ENCODE data around the gene BBS2.

The BBS2 gene, protein sequence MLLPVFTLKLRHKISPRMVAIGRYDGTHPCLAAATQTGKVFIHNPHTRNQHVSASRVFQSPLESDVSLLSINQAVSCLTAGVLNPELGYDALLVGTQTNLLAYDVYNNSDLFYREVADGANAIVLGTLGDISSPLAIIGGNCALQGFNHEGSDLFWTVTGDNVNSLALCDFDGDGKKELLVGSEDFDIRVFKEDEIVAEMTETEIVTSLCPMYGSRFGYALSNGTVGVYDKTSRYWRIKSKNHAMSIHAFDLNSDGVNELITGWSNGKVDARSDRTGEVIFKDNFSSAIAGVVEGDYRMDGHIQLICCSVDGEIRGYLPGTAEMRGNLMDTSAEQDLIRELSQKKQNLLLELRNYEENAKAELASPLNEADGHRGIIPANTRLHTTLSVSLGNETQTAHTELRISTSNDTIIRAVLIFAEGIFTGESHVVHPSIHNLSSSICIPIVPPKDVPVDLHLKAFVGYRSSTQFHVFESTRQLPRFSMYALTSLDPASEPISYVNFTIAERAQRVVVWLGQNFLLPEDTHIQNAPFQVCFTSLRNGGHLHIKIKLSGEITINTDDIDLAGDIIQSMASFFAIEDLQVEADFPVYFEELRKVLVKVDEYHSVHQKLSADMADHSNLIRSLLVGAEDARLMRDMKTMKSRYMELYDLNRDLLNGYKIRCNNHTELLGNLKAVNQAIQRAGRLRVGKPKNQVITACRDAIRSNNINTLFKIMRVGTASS

DNA sequence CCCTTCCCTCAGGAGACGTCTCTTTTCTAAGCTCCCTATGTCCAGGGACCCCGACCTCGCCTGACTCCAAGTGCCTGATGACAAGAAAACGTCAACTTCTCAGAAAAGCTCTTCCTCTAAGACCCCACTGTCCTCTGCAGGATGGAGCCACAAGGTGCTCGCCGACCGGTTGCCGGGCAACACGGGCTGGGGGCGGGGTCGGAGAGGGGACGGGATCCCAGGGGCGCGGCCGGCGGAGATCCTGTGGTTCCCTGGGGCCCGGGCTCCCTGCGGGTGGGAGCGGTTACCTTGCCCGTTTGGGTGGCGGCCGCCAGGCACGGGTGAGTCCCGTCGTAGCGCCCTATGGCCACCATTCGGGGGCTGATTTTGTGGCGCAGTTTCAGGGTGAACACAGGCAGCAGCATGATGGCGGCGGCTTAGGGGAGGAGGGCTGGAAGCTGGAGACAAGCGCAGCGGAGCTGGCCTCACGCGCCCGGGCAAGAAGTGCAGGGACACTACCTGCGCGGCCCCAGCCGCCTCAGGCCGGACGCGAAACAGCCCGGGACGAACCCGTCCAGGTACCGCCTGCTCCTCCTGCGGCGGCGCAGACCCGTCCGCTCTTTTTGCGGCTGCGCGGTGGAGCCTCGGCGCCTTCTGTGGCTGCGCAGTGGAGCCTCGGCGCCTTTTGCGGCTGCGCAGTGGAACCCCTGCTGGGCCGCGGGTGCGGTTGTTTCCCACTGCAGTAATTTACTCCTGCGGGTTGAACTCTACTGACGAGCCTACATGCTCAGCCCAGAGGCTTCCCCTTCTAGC, at the start of gene BBS2:
Gene BBS2 (minus strand): TSS at position 566 of the 792 bp plus-strand sequence. CDS start 162 bp downstream, at position 404.
- DNase-seq: peak; percentile 66

DNA sequence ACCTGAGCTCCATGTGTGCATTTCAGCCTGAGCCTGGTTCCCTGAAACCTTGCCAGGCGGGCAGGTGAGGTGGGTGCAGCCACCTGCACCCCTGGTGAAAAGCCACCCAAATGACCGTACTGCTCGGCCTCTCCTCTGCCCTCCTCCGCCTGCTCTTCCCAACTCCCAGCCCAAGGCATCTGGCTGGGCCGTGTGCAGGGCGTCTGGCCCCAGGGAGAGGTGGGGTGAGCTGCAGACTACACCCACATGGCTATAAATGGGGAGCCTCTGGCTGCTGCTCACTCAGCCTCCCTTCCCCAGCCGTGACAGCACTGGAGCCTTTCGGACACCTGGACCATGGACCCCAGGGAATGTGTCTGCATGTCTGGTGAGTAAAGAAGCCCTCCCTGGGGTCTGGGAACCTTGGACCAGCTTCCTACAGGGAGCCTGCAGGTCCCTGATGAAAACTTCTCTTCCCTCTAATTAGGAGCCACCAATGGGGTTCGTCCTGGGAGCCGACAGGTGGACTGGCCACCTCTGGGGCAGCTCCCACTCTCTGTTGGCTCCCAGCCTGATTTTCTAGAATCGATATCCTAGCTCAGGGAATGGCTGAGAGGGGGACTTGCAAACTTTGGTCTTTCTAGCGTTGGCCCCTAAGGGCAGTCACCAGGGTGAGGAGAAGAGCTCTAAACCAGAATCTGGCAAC, 45.1 kb upstream of the BBS2 start, which contains the start of gene MT4:
Gene MT4 (plus strand): TSS at position 281 of the 685 bp plus-strand sequence. CDS start 56 bp downstream, at position 337.
- no peak for DNase-seq

DNA sequence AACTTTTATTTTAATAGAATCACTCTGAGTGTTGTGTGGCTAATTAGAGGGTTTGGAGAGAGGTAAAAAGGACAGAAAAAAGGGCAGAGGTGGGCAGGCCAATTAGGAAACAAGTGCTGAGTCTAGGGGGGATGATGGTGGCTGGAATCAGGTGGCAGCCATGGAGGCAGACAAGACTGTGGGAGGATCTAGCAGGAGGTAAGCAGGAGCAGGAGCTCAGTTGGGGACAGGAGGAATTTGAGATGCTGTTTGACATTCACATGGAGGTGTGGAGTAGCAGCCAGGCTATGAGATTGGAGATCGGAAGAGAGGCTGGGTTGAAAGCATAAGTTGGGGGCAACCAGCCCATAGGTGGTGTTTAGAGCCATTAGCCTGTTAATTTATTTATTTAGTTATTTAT, 41.3 kb upstream of the BBS2 start:
- DNase-seq: no peak

DNA sequence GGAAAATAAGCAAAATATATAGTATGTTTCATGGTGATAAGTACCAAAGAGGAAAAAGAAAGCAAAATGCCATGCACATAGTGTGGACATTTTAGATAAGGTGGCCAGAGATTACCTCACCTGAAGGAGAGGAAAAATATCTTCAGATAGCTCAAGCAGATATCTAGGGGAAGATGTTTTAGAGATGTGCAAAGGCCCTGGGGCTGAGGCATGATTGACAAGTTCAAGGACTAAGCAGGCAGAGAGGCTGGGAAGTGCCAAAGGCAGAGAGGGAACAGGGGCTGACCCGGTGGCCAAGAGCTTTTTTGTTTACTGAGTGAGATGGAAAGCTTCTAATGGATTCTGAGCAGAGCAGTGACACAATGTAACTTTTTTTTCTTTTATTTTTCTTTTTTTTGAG, 40.6 kb upstream of the BBS2 start:
- no peak for DNase-seq

DNA sequence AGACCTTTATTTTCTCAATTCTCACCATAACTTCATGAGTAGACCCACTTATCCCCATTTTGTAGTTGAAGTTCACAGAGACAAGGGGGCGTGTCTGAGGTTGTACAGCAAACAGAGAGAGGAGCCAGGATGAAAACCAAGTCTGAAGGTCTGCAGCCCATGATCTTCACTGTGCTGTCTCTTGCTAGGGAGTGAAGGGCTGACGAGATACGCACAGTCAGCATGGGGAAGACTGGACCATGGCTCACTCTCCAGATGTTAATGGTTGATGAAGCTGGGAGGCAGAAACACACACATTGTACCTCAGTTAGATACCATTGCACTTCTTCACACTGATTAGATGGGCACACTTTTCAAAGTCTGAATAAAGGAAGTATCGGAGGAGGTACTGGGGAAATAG, 39.3 kb upstream of the BBS2 start:
- no peak for DNase-seq

DNA sequence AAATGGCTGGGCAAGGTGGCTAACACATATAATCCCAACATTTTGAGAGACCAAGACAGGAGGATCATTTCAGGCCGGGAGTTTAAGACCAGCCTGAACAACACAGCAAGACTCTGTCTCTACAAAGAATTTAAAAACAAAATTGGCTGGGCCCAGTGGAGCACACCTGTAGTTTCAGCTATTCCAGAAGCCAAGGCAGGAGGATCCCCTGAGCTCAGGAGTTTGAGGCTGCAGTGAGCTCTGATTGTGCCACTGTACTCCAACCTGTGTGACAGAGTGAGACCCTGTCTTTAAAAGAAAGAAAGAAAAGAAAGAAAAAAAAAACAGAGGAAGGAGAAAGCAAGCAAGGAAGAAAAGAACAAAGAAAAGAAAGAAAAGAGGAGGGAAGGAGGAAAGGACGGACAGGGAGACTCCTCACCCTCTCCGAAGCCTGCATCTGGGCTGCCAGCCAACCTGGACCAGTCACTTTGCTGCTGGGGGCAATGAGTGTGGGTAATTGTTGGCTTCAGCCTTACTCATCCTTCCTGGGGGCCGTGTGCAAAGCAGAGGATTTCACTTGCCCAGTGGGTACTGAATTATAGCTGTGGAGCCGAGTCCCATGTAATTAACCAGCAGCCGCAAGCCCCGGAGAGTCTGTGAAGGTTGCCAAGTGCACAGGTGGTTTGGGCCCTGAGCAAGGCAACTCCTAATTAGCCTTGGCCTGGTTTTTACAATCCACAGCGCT, 38.4 kb upstream of the BBS2 start:
- peak; percentile 48 for DNase-seq

DNA sequence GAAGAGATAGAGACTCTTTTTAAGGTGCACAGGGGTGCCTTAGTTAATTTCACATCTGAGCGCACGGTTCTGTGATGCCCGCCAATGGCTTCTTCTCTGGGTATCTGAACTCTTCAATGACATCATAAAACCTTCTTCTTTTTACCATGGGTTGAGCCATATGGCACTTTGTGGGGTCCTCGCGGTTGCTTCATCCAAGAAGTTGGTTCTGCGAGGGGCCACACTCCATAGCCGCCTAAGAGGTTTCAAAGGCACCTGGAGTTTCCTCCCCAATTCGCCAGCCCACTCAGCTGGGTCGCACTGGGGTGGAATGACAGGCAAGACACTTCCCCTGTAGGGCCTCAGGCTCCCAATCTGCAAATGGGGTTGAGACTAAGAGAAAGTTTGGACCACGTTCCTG, 34.6 kb upstream of the BBS2 start:
- no peak for DNase-seq

DNA sequence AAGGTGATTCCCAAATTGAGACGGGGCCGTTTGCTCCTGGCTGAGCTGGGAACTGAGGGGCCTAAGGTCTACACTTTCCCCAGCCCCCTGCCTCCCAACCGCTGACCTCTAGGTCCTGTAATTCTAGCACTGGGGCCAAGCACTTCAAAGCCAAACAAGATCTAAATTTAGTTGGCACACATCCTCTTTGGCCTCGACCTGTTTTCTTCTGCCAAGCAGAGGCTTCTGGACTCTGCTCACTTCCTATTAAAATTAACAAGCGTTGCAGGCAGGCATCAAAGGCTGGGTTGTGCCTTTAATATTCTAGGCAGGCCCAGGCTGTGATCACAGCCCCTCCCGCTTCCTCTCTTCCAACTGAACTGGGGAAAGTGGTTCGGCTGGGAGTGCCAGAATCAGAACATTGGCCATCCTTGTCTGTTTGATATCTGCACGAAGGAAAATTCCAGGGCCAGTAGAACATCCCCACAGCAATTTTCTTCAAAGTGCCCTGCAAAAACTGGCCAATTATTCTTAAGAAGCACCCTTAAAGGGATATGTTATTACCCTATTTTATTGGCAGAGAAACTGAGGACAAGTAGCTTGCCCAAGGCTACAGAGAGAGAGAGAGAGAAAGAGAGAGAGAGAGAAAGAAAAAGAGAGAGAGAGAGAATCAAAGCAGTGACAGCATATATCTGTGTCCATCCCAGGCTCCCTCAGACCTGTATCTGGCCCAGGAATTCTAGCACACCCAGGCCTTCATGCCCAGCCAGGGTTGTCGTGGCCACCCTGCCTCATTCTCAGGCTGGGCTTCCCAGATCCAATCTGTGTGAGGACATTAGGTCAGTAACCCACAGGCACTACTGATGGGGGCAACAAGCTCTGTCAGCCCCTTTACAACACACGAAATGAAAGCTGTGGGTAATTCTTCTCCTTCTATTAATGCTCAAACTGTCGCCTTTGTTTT, 32.2 kb upstream of the BBS2 start:
- no peak for DNase-seq

DNA sequence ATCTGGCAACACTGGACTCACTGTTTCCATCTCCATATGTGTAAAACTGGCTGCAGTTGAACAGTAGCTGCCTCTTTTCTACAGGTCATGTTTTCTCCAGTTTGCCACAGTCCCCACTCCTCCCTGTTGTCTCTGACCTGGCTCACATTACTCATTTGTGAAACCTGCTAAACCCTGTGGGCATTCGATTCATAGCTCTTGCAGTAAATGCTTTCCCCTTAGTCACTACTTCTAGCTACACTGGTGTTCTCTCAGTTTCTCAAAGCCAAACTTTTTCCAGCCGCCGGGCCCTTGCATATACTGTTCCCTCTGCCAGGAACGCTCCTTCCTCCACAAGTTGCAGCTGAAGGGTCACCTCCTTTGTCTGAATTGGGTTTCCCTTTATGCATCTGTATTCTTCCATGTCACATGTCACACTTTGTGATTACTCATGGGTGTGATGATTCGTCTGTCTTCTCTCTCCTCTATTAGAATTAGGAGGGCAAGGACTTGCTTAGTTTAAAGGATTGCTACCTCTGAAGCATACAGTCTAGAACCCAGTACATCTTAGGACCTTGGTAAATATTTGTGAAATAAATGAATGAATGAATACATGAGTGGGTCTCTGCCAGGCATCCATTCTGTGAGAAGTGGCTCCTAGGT, 30.0 kb upstream of the BBS2 start:
- DNase-seq: no peak

DNA sequence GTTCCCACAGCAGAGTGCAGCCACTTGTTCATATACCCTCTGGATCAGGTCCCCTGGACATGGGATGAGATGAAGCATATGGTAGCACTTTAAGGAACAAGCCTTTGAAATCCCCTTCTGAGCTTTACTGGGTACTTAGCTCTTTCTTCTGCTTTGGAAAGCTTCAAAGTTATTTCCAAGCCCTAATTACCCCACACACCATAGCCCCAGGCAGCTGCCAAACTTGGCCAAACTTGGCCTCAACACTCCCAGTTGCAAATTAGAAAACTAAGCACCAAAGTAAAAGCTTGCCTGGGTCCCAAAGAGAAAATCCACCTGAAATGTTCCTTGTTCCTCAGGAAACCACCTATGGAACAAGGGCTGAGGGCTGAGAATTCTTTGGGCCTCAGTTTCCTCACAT, 29.3 kb upstream of the BBS2 start:
- no peak for DNase-seq

DNA sequence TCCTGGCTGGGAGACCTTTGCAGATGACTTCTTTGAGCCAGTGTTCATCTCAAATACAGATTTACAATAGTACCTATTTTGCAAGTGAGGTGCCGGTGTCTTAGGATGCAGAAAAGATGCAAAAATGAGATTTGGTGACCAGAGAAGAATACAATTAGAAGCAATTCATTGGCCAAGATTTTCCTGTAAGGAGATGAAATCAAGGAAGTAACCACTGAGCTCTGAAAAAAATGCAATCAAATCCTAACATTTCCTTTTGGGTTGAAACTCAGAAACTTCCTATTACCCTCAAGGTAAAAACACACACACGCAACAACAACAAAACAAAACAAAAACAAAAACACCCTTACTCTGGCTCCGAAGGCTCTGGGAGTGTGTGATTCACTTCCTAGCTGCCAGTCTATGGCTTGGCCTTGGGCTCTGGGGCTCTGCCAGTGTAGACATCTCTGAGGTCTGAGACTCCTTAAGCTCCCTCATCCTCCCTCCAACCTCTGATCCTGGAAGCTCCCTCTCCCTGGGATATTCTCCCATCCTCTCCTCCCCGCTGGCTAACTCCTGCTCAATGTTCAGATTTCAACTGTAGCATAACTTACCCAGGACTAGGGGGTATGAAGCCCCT, 28.2 kb upstream of the BBS2 start:
- DNase-seq: no peak

DNA sequence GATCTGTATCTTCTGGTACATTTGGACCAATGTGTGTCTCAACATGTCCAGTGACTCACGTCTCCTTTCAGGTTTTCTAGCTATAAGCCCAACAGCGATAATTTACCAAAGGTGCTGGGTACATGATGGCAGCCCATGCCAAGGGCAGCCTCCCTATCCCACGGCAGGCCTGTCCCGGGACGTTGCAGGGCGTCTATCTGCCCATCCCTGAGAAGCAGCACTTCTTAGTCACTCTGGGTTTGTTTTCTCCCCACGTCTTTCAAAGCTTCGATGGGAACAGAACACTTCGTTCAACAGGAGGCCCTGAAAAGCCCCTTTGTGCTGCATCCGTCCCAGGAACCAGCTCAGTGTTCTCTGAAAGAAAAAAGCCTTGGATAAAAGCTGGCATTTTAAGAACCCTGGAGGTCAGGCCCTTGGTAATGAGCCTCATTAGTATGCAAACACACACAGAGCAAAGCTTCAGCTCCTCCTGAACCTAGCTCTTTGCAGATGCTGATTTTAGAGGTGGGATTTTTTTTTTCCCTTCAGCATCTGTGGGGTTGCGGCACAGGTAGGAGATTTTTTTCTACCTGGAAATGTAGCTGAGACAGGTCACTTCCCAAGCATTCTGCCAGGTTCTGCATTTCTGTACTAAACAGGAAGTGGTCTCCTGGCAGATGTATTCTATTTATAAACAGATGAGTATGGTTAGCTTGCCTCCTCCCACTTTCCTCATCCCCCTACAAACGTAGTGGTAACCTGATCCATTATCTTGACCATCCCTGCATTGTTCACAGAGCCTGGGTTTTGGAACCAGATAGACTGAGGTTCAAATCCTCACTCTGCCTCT, 27.5 kb upstream of the BBS2 start:
- DNase-seq: no peak

DNA sequence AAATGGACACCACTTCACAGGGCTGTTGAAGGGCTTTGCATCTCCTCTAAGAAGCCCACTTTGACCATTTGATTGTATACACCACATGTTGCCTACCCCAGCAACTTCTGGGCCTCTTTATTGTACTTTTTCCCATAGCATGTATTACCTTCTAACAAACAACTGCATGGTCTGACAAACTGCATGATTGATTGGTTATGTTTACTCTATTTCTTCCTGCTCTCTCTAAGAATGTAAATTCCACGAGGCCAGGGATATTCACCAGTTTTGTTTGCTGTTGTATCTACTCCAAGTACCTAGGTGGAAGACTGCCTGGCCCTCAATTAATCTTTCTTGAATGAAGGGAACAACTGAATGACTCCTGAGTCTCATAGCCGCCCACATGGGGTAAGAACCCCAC, 22.2 kb upstream of the BBS2 start:
- no peak for DNase-seq

DNA sequence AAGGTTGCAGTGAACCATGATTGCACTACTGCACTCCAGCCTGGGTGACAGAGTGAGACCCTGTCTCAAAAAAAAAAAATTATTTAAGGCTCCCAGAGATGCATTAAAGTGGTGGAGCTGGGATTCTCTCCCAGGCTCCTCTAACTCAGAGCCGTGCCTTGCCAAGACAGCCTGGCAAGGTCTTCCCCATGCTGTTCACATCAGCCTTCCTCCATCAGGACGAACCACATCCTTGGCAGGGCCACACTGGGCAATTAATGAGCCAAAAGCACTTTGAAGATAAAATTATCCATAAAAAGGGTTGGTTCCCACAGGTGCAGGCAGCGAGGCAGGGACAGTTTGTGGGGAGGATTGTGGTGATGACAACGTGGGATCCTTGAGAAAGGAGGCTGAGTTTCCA, 19.8 kb upstream of the BBS2 start:
- DNase-seq: no peak

DNA sequence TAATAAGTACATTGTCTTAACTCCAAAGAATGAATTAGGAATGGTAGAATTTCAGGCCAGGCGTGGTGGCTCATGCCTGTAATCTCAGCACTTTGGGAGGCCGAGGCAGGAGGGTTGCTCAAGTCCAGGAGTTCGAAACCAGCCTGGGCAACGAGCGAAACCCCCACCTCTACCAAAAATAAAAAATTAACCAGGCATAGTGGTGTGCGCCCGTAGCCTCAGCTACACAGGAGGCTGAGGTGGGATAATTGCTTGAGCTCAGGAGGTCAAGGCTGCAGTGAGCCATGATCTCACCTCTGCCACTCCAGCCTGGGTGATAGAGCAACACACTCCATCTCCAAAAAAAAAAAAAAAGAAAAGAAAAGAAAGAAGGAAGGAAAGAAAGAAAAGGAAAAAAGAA, 18.5 kb upstream of the BBS2 start:
- no peak for DNase-seq

DNA sequence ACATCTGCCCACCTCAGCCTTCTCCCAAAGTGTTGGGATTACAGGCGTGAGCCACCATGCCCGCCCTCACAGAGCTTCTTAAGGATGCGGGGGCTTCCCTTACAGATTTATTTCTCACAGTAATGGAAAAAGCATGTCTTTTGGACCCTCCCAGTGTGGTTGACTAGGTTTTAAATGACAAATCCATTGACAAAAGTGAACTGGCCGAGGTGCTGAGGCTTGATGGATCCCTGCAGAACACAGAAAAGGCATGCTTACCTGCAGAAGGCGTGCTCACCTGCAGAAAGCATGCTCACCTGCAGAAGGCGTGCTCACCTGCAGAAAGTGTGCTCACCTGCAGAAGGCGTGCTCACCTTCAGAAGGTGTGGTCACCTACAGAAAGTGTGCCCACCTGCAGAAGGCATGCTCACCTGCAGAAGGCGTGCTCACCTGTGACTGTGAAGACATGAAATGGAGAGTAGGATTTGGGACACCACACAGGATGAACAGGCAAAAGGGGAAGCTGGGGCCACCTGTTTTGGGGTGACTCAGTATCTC, 15.1 kb upstream of the BBS2 start:
- no peak for DNase-seq

DNA sequence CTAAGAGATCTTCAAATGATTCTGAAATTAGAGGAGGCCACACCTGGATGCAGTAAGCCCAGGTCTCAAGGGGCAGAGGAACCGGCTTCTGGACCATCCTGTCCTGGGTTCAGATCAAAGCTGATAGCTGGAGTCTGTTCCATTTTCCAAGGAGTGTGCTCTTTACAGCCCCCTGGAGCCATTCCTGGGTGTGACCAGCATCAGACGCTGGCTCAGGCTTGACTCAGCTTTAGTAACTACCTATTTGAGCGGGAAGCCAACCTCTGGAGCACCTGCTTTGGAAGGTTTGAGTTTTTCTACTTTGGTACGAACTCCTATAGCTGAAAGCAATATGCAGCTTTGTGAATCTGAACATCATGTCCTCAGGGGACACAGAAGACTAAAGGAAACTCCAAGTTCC, 12.9 kb upstream of the BBS2 start:
- no peak for DNase-seq

DNA sequence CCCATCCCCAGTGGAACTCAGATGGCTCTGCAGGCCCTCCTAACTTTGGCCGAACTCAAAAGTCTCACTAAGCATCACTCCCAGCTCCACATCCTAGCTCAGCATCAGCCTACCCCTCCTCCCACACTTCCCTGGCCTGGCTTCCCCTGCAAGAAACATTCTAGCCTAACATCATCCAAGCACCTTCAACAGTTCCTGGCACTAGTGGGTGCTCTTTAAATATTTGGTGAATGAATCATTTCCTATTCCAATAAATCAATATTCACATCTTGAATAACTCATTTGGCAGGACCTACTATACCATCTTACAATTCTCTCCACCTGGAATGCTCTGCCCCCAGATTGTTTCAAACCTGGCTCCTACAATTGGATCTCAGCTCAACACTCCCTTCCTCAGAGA, 11.0 kb upstream of the BBS2 start:
- DNase-seq: no peak

DNA sequence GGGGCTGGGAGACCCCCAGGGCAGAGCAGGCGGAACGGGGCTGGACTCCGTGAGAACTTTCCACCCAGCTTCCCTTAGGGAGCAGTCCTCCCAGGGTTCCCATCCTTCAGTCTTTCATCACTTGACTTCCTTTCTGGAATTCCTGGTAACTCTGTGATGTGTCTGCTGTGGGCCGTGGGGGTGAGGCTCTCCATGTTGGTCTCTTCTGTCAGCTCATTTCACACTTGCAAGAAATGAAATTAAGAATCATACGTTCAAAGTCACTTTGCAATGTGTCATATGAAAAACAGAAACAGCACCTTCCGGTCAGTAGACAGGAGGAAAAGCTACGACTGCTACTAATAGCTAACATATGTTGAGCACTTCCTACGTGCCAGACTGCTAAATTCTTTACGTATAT, 5.4 kb upstream of the BBS2 start:
- DNase-seq: no peak
